GM19193 (cell line): Measurements from ENCODE around the gene EYA4.

ENCODE experiments used
- POLR2A ChIP-seq: IDR thresholded peaks from 4 replicates; pipeline ENCODE4 v1.6.1; 2011; ENCODE audit not compliant: insufficient read depth, insufficient read length; ENCODE audit errors: extremely low read depth

The EYA4 gene

DNA sequence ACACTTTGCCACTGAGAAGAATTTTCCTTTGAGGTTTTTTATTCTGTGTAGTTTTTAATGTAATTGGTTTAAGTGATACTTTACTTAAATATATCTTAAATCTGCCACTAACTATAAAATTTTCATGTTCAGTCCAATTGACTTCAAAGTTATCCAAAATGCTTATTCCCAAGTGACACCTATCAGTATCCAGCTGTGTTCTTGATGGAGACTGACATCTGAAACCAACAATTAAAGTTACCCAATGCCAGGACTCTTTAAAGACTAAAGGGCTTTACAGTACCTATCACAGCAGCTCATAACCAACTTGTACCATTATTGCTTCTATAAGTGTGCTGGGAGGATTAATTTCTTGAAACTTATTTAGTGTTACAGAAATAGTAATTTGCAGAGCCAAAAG is 13.8 kb upstream of the EYA4 start:
- no peak for TF ChIP-seq POLR2A

DNA sequence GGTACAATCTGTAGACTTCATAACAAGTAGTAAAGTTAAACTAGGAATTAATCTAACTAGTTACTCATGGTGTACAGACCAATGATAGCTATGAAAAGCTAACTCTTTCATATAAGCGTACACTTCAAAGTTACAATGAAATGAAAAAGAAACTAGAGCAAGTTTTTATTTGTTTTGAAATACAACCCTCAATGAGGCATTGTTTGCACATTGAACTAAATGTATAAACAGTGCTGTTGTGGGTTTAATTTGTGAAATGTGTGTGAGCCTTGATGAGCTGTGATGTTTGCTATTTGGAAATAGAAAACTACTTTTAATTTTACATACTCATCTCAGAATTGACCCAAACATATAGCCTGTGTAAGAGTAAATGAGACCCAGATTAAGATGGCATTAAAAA is 11.1 kb upstream of the EYA4 start:
- TF ChIP-seq POLR2A: no peak

GRCh38 chr6:133235221-133235620 is 5.9 kb upstream of the EYA4 start:
- TF ChIP-seq POLR2A: no peak

DNA sequence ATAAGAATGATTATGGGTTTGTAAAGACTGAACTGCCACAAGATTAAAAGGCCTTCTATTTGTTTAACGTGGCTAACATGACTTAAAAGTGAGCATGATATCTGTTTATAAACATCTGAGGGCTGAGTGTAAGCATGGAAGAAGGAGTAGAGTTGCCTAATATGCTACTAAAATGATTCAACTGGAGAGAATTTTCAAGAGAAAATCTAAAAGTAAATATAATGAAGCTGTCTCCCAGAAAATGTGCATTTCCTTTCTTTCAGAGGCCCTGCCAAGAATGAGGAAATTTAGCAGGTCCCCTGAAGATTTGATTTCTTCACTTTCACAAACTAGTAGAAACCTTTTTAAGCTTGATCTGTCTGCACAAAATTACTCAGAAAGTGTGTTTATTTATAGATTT is 4.2 kb upstream of the EYA4 start:
- no peak for TF ChIP-seq POLR2A

DNA sequence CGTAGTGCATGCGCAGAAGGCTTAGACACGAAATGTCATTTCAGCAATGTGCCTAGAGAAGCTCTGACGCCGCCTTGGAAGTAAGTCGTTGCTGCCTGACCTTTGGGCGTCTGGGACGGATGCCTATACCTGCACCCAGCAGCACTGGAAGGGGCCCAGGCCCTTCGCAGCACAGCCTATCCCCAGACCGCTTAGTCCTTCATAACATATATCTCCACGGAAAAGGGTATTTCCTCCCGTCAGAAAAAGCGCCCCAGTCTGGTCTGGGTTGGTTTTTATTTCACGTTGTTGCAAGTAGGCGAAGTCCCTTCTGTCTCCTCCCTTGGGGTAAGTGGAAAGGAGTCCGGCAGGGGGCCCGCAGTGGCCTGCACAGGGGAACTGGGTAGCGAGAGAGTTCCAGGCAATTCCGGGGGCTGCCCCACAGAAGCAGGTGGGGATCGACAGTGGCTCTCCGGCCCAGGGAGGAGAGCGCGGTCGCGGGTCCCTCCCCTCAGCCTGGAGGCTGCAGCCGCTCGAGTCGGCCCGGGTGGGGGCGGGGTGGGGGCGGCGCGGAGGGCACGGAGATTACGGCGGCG is 559 bp upstream of the EYA4 start:
- TF ChIP-seq POLR2A: no peak

DNA sequence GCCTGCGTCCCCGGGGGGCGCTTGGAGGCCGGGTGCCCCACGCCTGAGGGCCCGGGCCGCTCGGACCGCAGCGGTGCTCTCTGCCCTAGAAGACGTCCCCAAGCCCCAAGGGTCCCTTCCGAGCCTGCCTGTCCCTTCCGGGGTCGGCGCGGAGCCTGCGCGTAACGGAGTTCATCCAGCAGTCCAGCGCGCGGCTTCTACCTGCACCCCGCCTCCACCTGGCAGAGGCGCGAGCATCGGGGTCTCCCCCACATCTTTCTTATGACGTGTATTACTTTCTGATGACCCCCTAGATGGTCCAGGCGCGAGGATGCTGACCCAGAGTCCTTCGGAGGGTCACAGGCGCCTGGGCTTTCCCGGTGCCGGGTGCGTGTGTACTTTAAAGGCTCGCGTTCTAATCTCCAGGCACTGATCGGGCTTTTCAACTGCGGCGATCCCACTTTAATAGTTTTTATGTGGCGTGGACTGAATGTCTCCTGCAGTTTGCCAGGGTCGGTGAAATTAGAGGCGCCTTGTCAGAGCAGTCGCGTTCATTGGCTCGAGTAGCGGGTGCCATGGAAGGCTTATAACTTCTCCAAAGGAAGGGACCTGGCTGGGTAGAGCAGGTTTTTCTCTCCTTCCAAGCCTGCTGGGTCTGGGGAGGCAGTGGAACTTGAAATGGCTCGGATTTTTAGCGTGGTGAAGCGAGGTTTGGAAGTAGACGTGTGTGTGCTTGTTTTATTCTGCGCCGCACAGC is 912 bp downstream of the EYA4 start:
- TF ChIP-seq POLR2A: no peak

DNA sequence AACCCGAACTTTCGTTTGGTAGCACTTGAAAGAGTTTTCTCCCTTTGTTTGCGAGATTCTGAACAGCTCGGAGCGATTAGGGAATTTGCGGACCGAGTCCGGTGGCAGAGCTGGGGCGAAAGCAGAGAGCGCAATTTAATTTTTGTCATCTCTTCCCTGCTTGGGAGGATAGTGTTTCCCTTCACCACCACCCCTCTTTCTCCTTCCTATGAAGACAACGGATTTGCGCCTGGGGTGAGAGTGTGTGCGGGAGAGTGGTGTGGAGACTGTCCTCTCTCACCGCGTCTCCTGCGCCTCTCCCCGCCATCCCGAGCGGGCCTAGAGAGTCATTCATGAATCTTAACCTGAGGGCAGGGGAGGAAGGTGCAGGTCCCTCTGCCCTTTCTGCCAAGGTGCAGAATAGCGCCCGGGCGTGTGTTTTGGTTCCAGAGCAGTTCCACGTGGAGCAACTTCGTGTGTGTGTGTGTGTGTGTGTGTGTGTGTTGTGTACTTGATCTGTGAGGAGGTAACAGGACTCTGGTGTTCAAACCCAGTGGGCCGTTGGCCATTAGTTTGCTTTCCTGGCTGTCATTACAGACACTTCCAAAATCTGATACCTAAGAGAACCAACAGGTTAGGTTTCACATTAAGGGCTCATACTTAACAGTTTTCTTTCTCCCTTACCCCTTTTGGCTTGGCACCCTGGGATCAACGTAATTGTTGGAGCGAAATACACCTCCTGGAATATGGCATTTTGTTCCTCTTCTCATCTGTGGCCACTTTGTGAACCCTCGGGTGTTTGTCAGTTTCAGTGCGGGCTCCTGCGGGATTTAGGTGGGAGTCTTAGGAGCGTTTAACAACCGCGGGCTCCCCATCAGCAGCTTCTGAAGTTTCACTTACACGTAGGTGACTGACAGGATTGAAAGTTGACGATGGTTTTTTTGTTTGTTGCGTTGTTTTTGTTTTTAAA is 1.8 kb downstream of the EYA4 start:
- TF ChIP-seq POLR2A: no peak

- no peak for TF ChIP-seq POLR2A
These were observed 2.7 kb downstream of the EYA4 start for GRCh38 chr6:133243723-133244305.

GRCh38 chr6:133244519-133244918 is 3.4 kb downstream of the EYA4 start:
- no peak for TF ChIP-seq POLR2A

DNA sequence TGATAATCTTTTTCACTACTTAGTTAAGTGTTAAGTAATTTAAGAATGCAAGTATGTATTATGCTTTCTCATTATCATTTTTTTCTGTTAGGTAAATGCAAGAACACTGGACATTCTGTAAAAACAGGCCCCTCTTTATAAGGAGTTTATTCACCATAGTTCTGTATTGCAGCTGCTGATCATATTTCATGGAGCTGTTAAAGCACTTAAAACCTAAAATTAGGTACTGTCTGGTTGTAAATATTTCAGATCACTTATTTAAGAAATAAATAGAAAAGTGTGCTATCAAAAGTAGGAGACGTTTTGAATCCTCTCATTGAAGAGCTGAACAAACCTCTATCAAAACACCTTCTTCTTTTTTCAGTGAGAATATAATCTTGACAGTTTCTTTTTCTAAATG is 3.9 kb downstream of the EYA4 start:
- TF ChIP-seq POLR2A: no peak

DNA sequence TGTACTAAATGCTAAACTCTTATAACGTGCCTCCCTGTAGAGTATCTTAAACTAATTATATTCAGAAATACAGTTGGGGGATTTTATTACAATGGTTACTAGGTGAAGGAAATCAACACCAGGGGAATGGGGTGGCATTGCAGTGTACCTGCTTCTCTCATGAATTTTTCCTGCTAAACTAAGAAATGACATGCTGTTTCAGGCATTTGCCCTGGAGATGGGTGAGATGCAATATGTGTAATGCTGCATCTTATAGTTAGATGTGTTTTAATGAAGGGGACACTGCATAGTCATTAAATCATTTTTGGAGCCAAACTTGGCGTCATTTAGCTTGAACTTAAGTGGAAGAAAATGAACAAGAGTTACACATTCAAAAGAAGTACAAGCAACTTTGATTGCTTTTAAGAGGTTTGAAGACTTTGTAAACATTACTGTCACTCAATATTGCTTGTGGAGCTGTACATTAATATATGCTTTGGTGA is 4.3 kb downstream of the EYA4 start:
- TF ChIP-seq POLR2A: no peak

GRCh38 chr6:133247581-133247980 is 6.4 kb downstream of the EYA4 start:
- no peak for TF ChIP-seq POLR2A

DNA sequence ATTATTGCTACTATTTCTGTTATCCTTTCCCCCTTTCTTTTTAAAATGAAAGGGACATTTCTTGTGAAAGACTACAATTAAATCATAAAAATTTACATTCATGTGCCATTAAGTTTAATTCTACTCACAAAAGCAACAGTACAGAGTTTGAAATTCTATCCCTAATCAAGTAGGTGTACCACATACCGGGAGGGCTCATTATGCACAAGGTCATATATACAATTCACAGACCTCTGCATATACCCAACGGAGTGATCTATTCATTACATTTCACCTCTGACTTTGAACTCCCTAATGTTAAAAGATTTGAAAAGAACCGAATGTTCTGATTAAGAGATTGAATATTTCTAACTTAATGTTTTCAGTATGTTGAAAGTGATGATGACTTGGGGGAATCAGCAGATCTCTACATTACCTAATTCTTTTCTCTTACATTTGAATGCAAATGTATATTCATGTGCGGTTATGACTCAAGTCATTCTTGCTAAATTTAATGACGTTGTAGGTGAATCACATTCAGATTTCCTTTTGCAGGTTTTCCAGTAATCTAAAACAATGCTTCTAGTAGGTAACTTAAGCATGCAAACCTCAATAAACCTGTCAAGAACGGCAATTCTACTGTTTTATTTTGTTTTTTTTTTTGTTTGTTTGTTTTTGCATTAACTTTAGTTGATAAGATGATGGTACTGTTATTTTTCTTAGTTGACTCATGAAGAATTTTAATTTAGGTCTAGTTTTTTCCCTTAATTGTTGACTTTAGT is 7.3 kb downstream of the EYA4 start:
- TF ChIP-seq POLR2A: no peak

DNA sequence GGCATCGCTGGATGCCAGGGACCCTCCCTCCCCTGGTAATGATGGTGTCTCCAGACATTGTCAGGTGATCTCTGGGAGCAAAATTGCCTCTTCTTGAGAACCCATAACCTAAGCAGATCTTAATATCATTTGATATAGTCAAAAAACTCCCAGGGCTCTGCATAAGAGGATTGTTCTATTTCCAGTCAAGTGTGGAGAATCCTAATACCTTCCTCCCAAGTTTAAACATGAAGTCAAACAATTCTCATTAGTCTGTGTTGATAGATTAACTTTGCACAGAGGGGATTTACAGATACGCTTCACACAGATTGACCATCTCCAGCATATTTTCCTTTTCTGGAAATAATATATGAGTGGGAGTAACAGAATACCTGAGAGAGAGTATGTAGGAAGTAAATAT is 10.5 kb downstream of the EYA4 start:
- no peak for TF ChIP-seq POLR2A

- no peak for TF ChIP-seq POLR2A
These were observed 13.5 kb downstream of the EYA4 start for GRCh38 chr6:133254552-133255228.
